Thyroid gland (tissue), 4 donors: Measurements from ENCODE around the gene ULK4. TPM values are rescaled to one million over a fixed set of nuclear protein-coding genes. Genes with fewer than 3 reads are reported as not detected.
"Not testable (repeated sequence)": the region's sequence is repeated elsewhere in the genome, so short reads cannot be mapped to it uniquely, and the experiment has no call there.

Experiments used
- DNase-seq, 2 donors: peaks; one replicate each; pipeline ENCODE4 v3.0.0-alpha.2; 2019
- H3K27ac ChIP-seq, 3 donors: fragments of 200-600 bp; sonication (generic); 1 replicate in 2 of 3; 2 replicates in 1 of 3; pipeline ENCODE4 v1.5.1; 2016 to 2019; ENCODE audit warnings: mild to moderate bottlenecking in 1 of 3, moderate library complexity in 1 of 3
- H3K27me3 ChIP-seq: fragments of 200-600 bp; sonication (generic); one replicate; pipeline ENCODE4 v1.5.1; 2019
- H3K36me3 ChIP-seq, 2 donors: fragments of 200-600 bp; sonication (generic); one replicate each; pipeline ENCODE4 v1.5.1; 2016 to 2019
- H3K4me1 ChIP-seq, 2 donors: fragments of 200-600 bp; sonication (generic); one replicate each; pipeline ENCODE4 v1.5.1; 2017 to 2019
- H3K4me3 ChIP-seq, 3 donors: fragments of 200-600 bp; sonication (generic); replicated peaks in 1 of 3; 1 replicate in 2 of 3; 2 replicates in 1 of 3; pipeline ENCODE4 v1.5.1; 2016; ENCODE audit warnings: mild to moderate bottlenecking in 1 of 3
- H3K9me3 ChIP-seq: fragments of 200-600 bp; sonication (generic); one replicate; pipeline ENCODE4 v1.5.1; 2017
- CTCF ChIP-seq, 6 experiments: fragments of 200-600 bp in 3 of 6; fragments of 450-650 bp in 3 of 6; sonication (generic) in 3 of 6; IDR thresholded peaks; one replicate each; pipeline ENCODE4 v1.5.1; 2016 to 2019; ENCODE audit warnings: antibody characterized with exemption in 6 of 6, mild to moderate bottlenecking in 2 of 6, inconsistent platforms in 1 of 6, moderate library complexity in 1 of 6
- POLR2A ChIP-seq, 2 donors: fragments of 450-650 bp; IDR thresholded peaks; one replicate each; pipeline ENCODE4 v1.6.1; 2017; ENCODE audit warnings: antibody characterized with exemption in 2 of 2, mild to moderate bottlenecking in 2 of 2, moderate library complexity in 1 of 2
- WGBS, 2 donors: methylation state at CpG; one replicate each; pipeline ENCODE4 v1.1.5; 2017; 5-methylcytosine and 5-hydroxymethylcytosine counted together
- intact Hi-C: fragments of 100-400 bp; cut with DNase I; formaldehyde crosslinking; loops from one replicate; pipeline ENCODE4 v1.15.1; 2023
- total RNA-seq, 4 donors: library from RNA; depleted of rRNA; stranded (reverse); fragments of >200 nt; gene quantifications; one replicate each; pipeline ENCODE4 v1.2.3, GENCODE V29; 2016

ULK4 gene
- total RNA-seq, 4 donors from 2014 or later, result 18.7 to 58.2 (median 43.3) TPM

- no peak for DNase-seq
- Histone ChIP-seq H3K4me3 (no peak overlapping the region), H3K9me3 (no peaks in the 10 kb centered on the region), H3K4me1 (no peaks in the 10 kb centered on the region), H3K27me3 (no peaks in the 10 kb centered on the region), H3K27ac (no peak overlapping the region), H3K36me3 (no peaks in the 10 kb centered on the region)
- intact Hi-C loops, result no loop called here
- TF ChIP-seq CTCF (IDR thresholded peaks at IDR 0.05) (no peak), POLR2A (IDR thresholded peaks at IDR 0.05) (no peak)
- 97% methylated on average over 4 of the region's 4 CpGs for WGBS, 2 donors
Measured at GRCh38 chr3:41460736-41461135, 501.2 kb downstream of the ULK4 start.

- H3K9me3 ChIP-seq, result no peaks in the 10 kb centered on the region
- 82 to 97% methylated on average over 4 of the region's 4 CpGs for WGBS, 2 donors
- intact Hi-C loops, result no loop called here
- H3K27ac ChIP-seq, result no peak overlapping the region
- no peak overlapping the region for H3K4me3 ChIP-seq
- no peaks in the 10 kb centered on the region for H3K4me1 ChIP-seq
- TF ChIP-seq CTCF (IDR thresholded peaks at IDR 0.05) (no peak), POLR2A (IDR thresholded peaks at IDR 0.05) (no peak)
- no peaks in the 10 kb centered on the region for H3K36me3 ChIP-seq
- H3K27me3 ChIP-seq, result no peaks in the 10 kb centered on the region
- no peak for DNase-seq
Measured at GRCh38 chr3:41457176-41457575, 504.7 kb downstream of the ULK4 start.

GRCh38 chr3:41456162-41456561 lies 505.7 kb downstream of the ULK4 start:
- no peak overlapping the region for H3K27ac ChIP-seq
- no peak overlapping the region for H3K4me3 ChIP-seq
- no peak for DNase-seq
- no peaks in the 10 kb centered on the region for H3K36me3 ChIP-seq
- intact Hi-C loops, result no loop called here
- H3K4me1 ChIP-seq, result no peaks in the 10 kb centered on the region
- no peaks in the 10 kb centered on the region for H3K27me3 ChIP-seq
- TF ChIP-seq CTCF (IDR thresholded peaks at IDR 0.05) (no peak), POLR2A (IDR thresholded peaks at IDR 0.05) (no peak)
- whole genome bisulfite sequencing, 2 donors, result 93 to 100% methylated on average over 2 of the region's 2 CpGs
- H3K9me3 ChIP-seq, result no peaks in the 10 kb centered on the region

- H3K4me1 ChIP-seq, H3K27me3 ChIP-seq, H3K4me3 ChIP-seq, H3K27ac ChIP-seq, H3K9me3 ChIP-seq, intact Hi-C loops, H3K36me3 ChIP-seq, DNase-seq: not testable (repeated sequence)
- 98% methylated on average over 1 of the region's 1 CpG for WGBS, 2 donors
Measured at GRCh38 chr3:41453618-41454017, 508.3 kb downstream of the ULK4 start.

GRCh38 chr3:41450416-41451231 lies 511.3 kb downstream of the ULK4 start:
- no peaks in the 10 kb centered on the region for H3K36me3 ChIP-seq
- peak in 1 of 2 donors; percentile 19 for DNase-seq
- no peaks in the 10 kb centered on the region for H3K4me1 ChIP-seq
- TF ChIP-seq CTCF (IDR thresholded peaks at IDR 0.05), result peak in 2 of 6 experiments; percentile 17 to 31
- no peak for TF ChIP-seq POLR2A (IDR thresholded peaks at IDR 0.05)
- H3K9me3 ChIP-seq, result no peaks in the 10 kb centered on the region
- intact Hi-C loops, result no loop called here
- H3K27ac ChIP-seq, result no peak overlapping the region
- no peaks in the 10 kb centered on the region for H3K27me3 ChIP-seq
- H3K4me3 ChIP-seq, result no peak overlapping the region
- 79 to 81% methylated on average over 4 of the region's 4 CpGs for WGBS, 2 donors
